Measurements from ENCODE around the gene ZNF70. TPM values are rescaled to one million over a fixed set of nuclear protein-coding genes. Genes with fewer than 3 reads are reported as not detected.

Gene ZNF70
- total and polyA plus RNA-seq, 2 of the 4 experiments (the other 2 are of a cell fraction), result 2.3 to 4.3 TPM

- dilution Hi-C loops (cut with HindIII; ENCODE audit: low sequenced_read_pairs, unreplicated experiment), result no loop called here
- Histone ChIP-seq H3K36me3 (ENCODE audit: control insufficient read depth, insufficient read depth, low read length) (peaks cover 28% of the 10 kb centered on the region), H2AFZ (replicated peaks; ENCODE audit: low read length, poor library complexity) (no peak overlapping the region), H2BK15ac (ENCODE audit: low read depth, low read length) (no peak overlapping the region), H3K4ac (ENCODE audit: low read depth, low read length) (no peak overlapping the region), H4K91ac (ENCODE audit: insufficient read depth, low read depth, low read length) (no peak overlapping the region), H4K8ac (ENCODE audit: low read depth in 2 of 2, low read length in 2 of 2) (no peak overlapping the region), H3K9ac (ENCODE audit: low read depth, low read length) (no peak overlapping the region), H2BK120ac (ENCODE audit: low read depth, low read length) (no peak overlapping the region), H3K23ac (ENCODE audit: low read depth, low read length) (no peak overlapping the region), H4K5ac (ENCODE audit: low read depth, low read length) (no peak overlapping the region), H3K4me1 (ENCODE audit: control insufficient read depth, insufficient read depth, low read length) (peaks cover 18% of the 10 kb centered on the region), H2AK9ac (replicated peaks; ENCODE audit: low read depth, low read length, poor library complexity) (no peak overlapping the region), H3K9me1 (ENCODE audit: insufficient read depth, low read length) (peaks cover 17% of the 10 kb centered on the region), H2BK20ac (ENCODE audit: low read depth, low read length) (no peak overlapping the region), H4K20me1 (ENCODE audit: insufficient read depth, low read length) (peaks cover 62% of the 10 kb centered on the region), H3K14ac (replicated peaks; ENCODE audit: low read depth, low read length) (no peak overlapping the region), H3K9me3 (ENCODE audit: control insufficient read depth, insufficient read depth, low read length) (no peaks in the 10 kb centered on the region), H2AK5ac (ENCODE audit: low read depth, low read length) (no peak overlapping the region), H3K27ac (ENCODE audit: insufficient read depth, low read length) (no peak overlapping the region), H2BK5ac (ENCODE audit: low read depth, low read length, poor library complexity, severe bottlenecking) (no peak overlapping the region), H3K56ac (ENCODE audit: extremely low read depth, insufficient read depth, low read length) (no peak overlapping the region), H3K79me1 (ENCODE audit: low read depth in 1 of 2, low read length in 2 of 2) (peaks cover 44 to 63% of the 10 kb centered on the region in 2 experiments), H3K4me2 (ENCODE audit: low read depth, low read length) (no peak overlapping the region), H3K4me3 (ENCODE audit: insufficient read depth, low read depth, low read length) (no peak overlapping the region), H3K27me3 (ENCODE audit: control insufficient read depth, insufficient read depth, low read length) (no peaks in the 10 kb centered on the region), H3K18ac (ENCODE audit: low read depth, low read length) (no peak overlapping the region)
- POLR2A ChIA-PET (ENCODE audit: unreplicated experiment), result interaction anchor here (0.6 kb wide), 1 partner anchor 1781 kb away, joined by 3 read pairs; no protein-coding TSS in a partner anchor
- CTCF ChIA-PET, result interaction anchor here (1.4 kb wide), 1 partner anchor 15 kb away, joined by 4 read pairs; no protein-coding TSS in a partner anchor
- ATAC-seq (ENCODE audit: low read depth) (no peak), DNase-seq (no peak)
- intact Hi-C loops (cut with micrococcal nuclease), result no loop called here
- in situ Hi-C loops (cut with MboI; ENCODE audit: low sequenced_read_pairs), result no loop called here
- BruUV-seq (replicated peaks), result no TSS peak
- 40% methylated on average over 1 of the region's 4 CpGs; no CpG with 5 or more reads in 1 of the 2 experiments for WGBS, 2 experiments (ENCODE audit: extremely low coverage in 2 of 2, insufficient read length in 1 of 2)
- no peak for TF ChIP-seq MXI1 (IDR thresholded peaks at IDR 0.05; ENCODE audit: borderline replicate concordance, low read depth, low read length)
- no peak for TF ChIP-seq ELK1 (IDR thresholded peaks at IDR 0.05; ENCODE audit: borderline replicate concordance, low read depth, low read length)
- TF ChIP-seq BHLHE40 (IDR thresholded peaks at IDR 0.05; ENCODE audit: low read depth, low read length), result no peak
- no peak for TF ChIP-seq CTCF (conservative IDR thresholded peaks at IDR 0.05; ENCODE audit: low read depth, low read length)
- TF ChIP-seq NFE2L2 (IDR thresholded peaks at IDR 0.05; ENCODE audit: low read depth, low read length), result no peak
- no peak for TF ChIP-seq CHD1 (IDR thresholded peaks at IDR 0.05; ENCODE audit: low read depth, low read length)
- no peak for TF ChIP-seq POLR2A (IDR thresholded peaks at IDR 0.05; ENCODE audit: low read depth, low read length)
- TF ChIP-seq RCOR1 (IDR thresholded peaks at IDR 0.05; ENCODE audit: insufficient replicate concordance, low read length), result no peak
- TF ChIP-seq CEBPB (IDR thresholded peaks at IDR 0.05; ENCODE audit: low read depth, low read length), result no peak
- no peak for TF ChIP-seq USF2 (IDR thresholded peaks at IDR 0.05; ENCODE audit: low read depth, low read length)
- TF ChIP-seq MAZ (IDR thresholded peaks at IDR 0.05; ENCODE audit: borderline replicate concordance, low read depth, low read length), result no peak
- TF ChIP-seq RFX5 (IDR thresholded peaks at IDR 0.05; ENCODE audit: low read depth, low read length), result no peak
- no peak for TF ChIP-seq MAFK (IDR thresholded peaks at IDR 0.05; ENCODE audit: low read depth, low read length)
- no peak for TF ChIP-seq RAD21 (IDR thresholded peaks at IDR 0.05; ENCODE audit: low read length)
- TF ChIP-seq FOS (IDR thresholded peaks at IDR 0.05; ENCODE audit: low read depth, low read length), result no peak
- TF ChIP-seq SMC3 (IDR thresholded peaks at IDR 0.05; ENCODE audit: low read depth, low read length), result no peak
Observed at GRCh38 chr22:23789121-23789520, 38.2 kb upstream of the ZNF70 start.

Data from IMR-90 (cell line).